HL-60 (cell line): ENCODE results near the gene PRDM12.

Experiments used
- DNase-seq, 2 experiments: peaks; one replicate each; pipeline ENCODE4 v3.0.0-alpha.2; 2010 to 2020; ENCODE audit warnings: low read depth in 1 of 2, low spot score in 1 of 2
- H3K27ac ChIP-seq: fragments of 250-450 bp; sonication (Bioruptor Pico); replicated peaks from 2 replicates; pipeline ENCODE4 v1.5.1; 2020; ENCODE audit warnings: mild to moderate bottlenecking, moderate library complexity
- H3K27me3 ChIP-seq: fragments of 250-450 bp; sonication (Bioruptor Pico); 2 replicates; pipeline ENCODE4 v1.5.1; 2021; ENCODE audit warnings: mild to moderate bottlenecking, moderate library complexity; ENCODE audit not compliant: insufficient read depth, poor library complexity, severe bottlenecking
- H3K4me3 ChIP-seq: replicated peaks from 2 replicates; pipeline ENCODE4 v1.5.1; 2011; ENCODE audit warnings: mild to moderate bottlenecking, control low read depth, low read length; ENCODE audit not compliant: insufficient read depth
- GABPA ChIP-seq: IDR thresholded peaks from 2 replicates; pipeline ENCODE4 v1.6.1; 2012; ENCODE audit warnings: low read depth
- POLR2AphosphoS5 ChIP-seq: IDR thresholded peaks from 2 replicates; pipeline ENCODE4 v1.6.1; 2012; ENCODE audit warnings: low read depth
- REST ChIP-seq: IDR thresholded peaks from 2 replicates; pipeline ENCODE4 v1.6.1; 2012; ENCODE audit warnings: low read depth; ENCODE audit not compliant: insufficient replicate concordance
- SPI1 ChIP-seq: IDR thresholded peaks from 2 replicates; pipeline ENCODE4 v1.6.1; 2012; ENCODE audit warnings: low read depth, mild to moderate bottlenecking, borderline replicate concordance
- TF ChIP-seq, protein P1 (sequence below): IDR thresholded peaks from one replicate; pipeline ENCODE4 v1.5.1; 2011; ENCODE audit warnings: low read length, control low read depth, inconsistent platforms; ENCODE audit not compliant: insufficient read depth

PRDM12 gene

DNA sequence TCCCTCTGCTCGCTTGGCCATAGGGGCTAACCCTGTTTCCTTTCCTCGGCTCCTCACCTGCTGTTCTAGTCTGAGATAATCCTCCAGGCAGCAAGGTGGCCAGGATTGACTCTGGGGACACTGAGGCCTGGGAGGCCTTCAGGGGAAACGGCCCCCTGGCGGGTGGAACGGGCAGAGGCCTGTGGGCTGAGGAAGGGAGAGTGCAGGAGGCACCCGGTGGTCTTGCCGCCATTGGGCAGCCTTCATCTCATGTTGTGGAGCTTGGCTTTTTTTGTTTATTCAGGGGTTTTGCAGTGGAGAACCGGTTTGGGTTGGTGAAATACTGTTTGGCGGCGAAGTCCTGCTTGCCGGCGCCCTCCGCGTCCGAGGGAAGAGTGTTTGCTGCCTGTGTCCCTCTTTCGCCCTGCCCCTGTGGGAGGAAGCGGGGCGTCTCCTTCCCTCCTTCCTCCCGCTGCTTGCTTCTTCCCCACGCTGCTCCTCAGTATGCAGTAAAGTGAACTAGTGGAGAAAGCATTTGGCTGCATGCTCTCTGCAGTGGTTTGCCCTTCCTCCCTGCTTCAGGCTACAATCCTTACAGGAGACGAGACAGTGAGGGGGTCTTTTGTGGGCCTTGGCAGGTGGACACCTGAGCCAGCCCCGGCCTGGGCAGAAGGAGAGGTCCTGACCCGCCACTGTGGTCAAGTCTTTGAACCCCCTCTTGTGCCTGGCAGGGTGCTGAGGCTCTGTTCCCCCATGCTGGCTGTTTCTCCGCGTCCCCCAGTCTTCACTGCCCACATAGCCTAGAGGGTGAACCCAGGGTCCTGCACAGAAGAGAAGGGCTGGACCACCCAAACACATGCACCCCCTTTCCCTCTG is 30.8 kb upstream of the PRDM12 start:
- Histone ChIP-seq H3K27ac (no peak overlapping the region), H3K4me3 (no peak overlapping the region), H3K27me3 (no peaks in the 10 kb centered on the region)
- TF ChIP-seq SPI1 (no peak), GABPA (no peak), REST (no peak), POLR2AphosphoS5 (no peak)
- TF ChIP-seq, protein P1, sequence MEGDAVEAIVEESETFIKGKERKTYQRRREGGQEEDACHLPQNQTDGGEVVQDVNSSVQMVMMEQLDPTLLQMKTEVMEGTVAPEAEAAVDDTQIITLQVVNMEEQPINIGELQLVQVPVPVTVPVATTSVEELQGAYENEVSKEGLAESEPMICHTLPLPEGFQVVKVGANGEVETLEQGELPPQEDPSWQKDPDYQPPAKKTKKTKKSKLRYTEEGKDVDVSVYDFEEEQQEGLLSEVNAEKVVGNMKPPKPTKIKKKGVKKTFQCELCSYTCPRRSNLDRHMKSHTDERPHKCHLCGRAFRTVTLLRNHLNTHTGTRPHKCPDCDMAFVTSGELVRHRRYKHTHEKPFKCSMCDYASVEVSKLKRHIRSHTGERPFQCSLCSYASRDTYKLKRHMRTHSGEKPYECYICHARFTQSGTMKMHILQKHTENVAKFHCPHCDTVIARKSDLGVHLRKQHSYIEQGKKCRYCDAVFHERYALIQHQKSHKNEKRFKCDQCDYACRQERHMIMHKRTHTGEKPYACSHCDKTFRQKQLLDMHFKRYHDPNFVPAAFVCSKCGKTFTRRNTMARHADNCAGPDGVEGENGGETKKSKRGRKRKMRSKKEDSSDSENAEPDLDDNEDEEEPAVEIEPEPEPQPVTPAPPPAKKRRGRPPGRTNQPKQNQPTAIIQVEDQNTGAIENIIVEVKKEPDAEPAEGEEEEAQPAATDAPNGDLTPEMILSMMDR = no peak
- DNase-seq = no peak

DNA sequence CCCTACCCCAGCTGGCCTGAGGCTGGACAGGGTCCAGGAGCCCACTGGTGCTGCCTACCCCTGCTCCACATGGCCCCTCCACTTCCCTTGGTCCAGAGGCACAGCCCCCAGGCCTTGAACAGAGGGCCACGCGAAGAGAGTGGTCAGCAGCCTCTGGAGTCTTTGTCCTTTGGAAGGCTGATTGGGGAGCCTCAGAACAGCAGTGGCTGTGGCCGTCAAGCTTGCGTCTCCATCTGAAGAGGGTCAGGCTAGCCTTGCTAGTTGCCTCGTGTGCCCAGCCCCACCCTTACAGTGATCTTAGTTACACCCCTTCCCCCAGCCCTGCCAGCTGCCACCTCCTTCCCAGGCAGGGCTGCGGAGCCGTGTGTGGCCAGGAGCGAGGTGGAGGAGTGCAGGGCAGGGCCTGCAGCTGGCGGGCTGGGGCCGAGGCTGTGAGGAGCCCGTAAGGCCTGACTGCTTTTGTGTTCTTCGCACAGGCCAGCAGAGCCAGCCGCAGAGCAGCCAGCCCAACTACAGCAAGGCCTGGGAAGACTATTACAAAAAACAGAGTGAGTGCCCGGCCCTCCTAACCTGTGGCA is 30.1 kb upstream of the PRDM12 start:
- TF ChIP-seq SPI1 (no peak), POLR2AphosphoS5 (no peak), GABPA (no peak), REST (no peak)
- TF ChIP-seq, protein P1 = no peak
- DNase-seq = no peak
- no peak overlapping the region for H3K27ac ChIP-seq
- no peak overlapping the region for H3K4me3 ChIP-seq
- no peaks in the 10 kb centered on the region for H3K27me3 ChIP-seq

DNA sequence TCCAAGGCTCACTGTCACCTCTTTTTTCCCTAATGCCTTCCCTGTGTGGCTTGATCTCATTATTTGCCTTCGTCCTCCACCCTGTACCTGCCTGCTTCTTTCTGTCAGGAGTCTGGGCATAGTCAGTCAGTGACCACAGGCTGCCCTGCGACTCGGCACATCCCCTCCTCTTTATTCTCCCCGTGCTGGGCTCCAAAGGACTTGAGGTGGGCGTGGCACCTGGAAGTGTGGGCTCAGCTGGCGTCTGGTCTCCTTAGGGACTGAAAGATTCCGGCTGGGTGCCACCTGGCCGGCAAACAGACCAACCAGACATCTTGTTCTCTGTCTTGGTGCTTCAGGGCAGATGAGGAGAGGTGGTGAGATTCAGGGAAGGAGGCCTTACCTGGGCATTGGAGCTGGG is 29.6 kb upstream of the PRDM12 start:
- Histone ChIP-seq H3K27ac (no peak overlapping the region), H3K27me3 (no peaks in the 10 kb centered on the region), H3K4me3 (no peak overlapping the region)
- TF ChIP-seq SPI1 (no peak), REST (no peak), POLR2AphosphoS5 (no peak), GABPA (no peak)
- TF ChIP-seq, protein P1 = no peak
- DNase-seq = no peak
